ELR (cell line): ENCODE results near the gene PPP1R14C.

Experiments
- DNase-seq: peaks from one replicate; pipeline ENCODE4 v3.0.0-alpha.2; 2015; ENCODE audit warnings: low read depth

Gene PPP1R14C

DNA sequence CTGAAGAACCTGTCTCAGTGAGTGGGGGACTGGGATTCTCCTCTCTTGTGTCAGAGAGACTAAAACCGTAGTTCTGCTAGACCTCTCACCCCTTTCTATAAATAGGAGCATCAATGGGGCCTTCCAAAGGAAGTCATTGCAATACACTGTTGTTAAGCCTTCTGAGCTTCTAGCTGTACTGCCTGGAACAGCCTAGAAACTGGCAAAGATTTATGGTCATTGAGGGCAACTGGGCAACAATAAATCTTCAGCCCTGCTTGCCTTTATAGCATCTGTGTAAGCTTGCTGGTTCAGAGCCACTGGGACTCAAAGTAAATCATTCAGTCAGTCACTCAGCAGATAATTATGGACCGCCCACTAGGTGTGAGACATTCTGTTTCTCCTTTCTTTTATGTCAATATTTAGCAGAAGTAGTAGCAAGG is 53.2 kb downstream of the PPP1R14C start:
- no peak for DNase-seq

DNA sequence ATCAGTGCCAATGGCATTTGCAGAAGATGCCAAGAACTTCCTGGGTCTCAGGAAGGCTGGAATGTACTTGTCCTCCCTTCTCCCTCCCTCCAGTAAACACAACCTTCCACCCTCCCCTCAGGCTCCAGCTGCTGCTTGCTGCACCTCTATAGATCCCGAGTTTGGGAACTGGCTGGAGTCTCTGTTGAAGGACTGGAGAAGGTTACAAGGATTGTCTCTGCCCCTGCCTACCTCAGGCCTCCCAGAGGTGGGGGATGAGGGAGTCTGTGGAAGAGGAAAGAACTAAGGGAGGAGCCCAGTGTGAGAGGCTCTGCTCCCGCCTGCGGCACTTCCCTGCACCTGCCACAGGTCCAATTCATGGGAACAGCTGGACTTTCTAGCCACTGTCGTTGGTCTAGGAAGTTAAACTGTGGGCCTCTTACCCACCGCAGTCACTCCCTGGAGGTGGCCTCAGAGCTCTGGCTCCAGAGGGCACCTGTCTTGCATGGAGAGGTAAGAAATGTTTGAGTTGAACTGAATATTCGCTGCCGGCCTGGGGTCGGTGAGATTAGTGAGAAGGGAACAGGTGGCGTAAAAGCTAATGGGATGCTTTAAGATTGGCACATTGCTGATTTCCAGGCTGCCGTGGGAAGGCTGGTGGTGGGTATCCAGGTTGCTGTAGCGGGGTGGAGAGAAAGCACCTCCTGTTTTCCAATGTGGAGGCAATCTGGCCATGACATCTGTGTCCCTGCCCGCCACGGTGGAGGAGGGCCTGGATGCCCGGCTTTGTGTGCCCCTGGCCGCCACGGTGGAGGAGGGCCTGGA is 54.3 kb downstream of the PPP1R14C start:
- DNase-seq = no peak

DNA sequence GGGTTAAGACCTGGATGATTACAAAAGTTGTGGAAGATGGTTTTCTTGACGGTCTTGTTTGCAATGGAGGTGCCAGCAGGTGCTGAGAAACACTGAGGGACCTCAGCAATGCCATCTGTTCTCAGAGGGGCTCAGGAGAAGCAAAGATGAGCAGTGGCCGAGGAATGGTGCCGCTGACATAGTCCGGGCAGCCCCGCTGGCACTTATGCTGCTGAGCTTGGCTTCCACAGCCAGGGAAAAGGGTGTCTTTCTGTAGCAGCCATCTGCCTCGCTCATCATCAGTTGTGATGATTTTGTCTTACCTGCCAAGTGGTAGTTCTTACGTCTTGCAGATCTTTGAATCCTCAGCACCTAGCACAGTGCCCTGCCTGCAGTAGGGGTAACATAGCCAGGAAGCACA is 55.7 kb downstream of the PPP1R14C start:
- no peak for DNase-seq

DNA sequence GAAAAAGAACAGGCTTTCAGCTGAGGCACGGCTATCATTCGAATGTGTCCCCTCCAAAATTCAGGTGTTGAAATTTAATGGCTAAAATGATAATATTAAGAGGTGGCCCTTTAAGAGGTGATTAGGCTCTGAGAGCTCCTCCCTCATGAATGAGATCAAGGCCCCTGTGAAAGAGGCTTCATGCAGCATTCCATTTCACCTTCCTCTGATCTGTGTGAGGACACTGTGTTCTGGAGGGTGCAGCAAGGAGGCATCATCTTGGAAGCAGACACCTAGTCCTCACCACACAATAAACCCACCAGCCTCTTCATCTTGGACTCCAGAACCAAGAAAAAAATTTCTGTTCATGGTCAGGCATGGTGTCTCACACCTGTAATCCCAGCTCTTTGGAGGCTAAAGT is 56.4 kb downstream of the PPP1R14C start:
- DNase-seq = no peak

DNA sequence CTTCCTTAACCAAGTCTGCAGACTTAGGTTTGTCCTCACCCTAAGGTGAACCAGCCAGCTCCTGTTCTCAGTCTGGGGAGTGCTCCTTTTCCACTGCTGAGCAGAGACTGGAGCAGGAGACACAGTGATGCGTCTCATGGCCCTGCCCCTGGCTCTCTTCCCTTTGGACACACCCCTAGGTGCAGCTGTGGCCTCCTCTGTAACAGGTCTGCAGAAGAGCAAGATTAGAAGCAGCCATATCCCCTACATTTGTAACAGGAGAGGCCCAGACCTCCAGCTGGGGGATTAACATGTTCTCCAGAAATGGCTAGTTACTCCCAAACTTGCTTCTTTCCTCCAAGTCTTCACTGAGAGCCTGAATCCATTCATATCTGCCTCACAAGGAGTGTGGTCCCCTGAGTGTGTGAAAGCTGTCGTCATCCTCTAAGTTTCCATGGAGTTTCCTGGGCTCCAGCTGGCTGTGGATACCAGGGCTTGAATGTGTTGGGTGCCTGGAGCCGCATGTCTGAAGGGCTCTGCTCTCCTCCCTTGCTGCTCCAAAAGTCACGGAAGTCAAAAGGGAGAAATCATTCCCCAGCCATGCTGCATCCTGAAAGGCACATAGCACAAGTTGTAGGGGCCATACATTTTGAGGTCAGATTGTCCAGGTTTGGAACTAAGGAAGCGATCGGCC is 57.7 kb downstream of the PPP1R14C start:
- DNase-seq = no peak

DNA sequence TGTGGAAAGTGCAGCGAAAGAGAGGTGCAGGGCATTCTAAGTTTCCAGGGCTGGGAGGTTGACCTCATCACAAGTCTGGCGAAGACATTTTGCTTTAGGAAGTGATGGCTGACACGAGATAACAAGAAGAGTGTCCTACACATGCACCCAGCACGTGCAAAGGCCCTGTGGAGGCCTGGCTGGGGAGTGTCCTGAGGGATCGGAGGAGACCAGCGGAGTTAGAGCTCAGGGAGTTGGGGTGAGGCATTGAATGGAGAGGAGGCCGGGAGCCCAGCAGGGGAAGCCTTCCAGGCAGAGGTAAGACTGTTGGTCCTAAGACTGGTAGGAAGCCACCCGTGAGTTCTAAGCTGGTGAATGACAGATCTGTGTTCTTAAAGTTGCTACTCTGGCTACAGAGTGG is 58.4 kb downstream of the PPP1R14C start:
- DNase-seq = no peak

DNA sequence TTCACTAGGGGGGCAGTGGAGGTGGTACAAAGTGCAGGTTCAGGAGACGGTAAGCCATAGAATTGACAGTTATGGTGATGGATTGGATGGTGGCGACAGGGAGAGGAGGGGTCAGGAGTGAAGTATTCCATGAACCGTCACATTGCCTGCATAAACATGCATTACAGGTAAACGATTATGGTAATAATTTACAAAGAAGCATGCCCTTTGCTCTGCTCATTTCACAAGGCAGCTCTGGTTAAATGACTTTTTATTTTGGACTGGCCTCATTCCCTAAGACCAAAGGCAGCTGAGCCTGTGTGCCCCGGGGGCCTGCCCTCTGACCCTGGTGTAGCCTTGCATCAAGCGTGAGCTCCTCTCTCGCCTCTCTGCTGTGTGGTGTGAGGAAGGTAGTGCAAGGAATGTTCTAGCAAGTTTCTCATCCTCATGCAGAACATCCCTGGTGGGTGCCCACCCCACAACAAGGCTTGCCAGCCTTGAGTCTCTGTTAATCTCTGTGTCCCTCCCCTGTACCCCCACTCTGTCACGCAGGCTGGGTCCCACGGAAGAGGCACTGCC is 59.0 kb downstream of the PPP1R14C start:
- no peak for DNase-seq

DNA sequence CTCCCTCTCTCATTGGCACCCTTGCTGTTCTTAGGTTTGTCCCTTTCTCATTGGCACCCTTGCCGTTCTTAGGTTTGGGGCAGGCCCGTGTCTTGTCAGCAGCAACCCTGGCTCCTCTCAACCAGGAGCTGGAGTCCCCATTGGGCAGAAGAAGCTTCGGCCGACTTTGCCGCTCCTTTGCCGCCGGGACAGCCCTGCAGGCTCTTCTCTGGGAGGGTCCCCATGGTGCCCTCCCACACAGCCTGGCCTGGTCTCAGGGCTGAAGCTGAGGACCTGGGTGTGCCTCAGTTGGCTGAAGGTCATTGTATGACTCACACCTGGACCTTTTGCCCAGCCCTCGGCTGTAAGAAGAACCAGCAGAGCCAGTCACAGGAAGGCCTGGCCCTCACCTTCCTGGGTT is 59.6 kb downstream of the PPP1R14C start:
- DNase-seq = no peak

DNA sequence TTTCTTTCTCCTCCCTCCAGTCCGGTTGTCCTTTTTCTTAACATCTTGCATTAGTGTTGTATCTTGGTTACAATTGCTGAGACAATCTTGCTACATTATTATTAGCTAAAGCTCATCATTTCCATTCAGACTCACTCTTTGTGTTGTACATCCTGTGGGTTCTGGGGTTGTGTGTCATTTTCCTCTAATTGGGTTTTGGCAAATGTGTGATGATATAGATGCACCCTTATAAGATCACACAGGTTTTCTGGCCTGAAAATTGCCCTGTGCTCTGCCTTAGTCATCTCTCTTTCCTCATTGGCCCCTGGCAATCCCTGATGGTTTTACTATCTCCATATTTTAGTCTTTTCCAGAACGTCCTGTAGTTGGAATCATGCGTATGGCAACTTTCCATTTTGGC is 60.1 kb downstream of the PPP1R14C start:
- DNase-seq = no peak

DNA sequence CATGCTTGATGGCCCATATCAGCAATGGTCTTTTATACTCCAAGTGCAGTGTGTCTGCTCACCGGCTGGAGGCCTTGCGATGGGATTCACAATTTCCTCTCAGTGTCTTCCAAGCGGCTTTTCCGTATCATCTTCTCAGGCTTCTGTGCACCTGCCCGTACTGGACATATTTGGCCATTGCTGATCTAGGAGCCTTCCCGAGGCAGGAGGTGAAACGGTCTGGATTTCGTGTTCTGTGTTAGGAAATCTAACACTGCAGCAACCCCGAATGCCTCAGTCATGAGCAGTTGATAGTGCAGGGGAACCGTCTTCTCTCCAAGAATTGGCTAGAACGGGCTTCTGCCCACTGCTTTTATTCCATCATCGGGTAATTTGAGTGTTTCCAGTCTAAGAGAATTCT is 60.5 kb downstream of the PPP1R14C start:
- no peak for DNase-seq

DNA sequence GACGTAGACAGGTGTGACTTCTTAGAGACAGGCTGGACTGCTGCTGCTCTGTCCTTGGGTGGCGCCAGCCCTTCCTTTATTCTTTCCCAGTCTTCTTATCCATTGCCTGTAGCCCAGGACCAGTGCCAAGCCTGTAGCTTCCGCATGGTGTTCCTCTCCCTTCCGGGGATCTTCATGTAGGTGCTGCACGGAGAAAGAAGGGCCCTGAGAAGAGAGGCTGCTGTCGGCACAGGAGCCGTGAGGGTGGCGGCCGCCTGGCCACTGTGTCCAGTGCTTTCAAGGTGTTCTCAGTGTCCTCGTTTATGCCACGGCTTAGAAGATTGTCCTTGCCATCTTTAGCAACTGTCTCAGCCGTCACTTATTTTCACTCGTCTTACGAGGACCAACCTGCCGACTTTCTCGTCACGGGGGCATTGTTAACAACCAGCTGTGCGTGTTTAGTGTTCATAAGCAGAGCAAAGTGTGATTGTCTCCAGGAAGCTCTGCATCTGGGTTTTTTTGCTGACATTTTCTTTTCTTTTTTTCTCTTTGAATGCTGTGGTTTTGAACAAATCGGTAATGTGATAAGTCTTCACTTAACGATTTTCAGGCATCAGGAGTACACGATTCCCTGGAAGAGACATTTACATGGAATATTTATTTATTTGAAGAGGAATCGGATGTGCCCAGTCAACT is 61.2 kb downstream of the PPP1R14C start:
- no peak for DNase-seq

DNA sequence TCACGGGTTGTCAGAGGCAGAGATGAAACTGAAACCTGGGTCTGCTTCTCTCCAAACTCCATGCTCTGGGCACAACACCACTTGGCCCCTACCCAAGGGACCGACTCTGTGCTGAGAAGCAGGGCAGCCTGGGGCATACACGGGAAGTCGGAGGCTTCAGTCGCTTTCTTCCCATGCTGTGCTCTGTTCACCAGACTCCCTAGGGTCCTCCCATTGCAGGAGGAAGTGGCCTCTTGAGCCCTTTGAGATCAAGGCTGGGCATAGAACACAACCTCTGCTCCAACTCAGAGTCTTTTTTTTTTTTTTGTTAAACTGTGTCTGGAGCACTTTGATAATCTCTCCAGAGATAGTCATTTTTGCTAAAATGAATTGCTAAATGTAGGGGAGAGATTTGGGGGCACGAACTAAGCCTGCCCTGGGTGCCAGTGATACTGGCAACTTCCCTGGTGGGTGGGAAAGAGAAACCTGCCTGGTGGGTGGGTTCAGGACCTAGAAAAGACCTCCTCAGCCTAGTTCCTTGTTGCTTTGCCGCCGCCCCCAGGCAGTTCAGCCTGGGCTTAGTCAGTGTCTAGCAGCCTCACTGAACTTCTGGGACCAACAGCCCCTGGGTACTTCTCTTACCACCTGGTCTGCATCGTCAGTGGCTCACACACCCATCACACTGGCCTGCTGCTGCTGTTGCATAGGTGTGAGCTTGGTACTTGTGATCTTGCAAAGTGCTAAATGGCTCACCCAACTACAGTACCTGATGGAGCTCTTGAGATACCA is 62.0 kb downstream of the PPP1R14C start:
- DNase-seq = no peak

DNA sequence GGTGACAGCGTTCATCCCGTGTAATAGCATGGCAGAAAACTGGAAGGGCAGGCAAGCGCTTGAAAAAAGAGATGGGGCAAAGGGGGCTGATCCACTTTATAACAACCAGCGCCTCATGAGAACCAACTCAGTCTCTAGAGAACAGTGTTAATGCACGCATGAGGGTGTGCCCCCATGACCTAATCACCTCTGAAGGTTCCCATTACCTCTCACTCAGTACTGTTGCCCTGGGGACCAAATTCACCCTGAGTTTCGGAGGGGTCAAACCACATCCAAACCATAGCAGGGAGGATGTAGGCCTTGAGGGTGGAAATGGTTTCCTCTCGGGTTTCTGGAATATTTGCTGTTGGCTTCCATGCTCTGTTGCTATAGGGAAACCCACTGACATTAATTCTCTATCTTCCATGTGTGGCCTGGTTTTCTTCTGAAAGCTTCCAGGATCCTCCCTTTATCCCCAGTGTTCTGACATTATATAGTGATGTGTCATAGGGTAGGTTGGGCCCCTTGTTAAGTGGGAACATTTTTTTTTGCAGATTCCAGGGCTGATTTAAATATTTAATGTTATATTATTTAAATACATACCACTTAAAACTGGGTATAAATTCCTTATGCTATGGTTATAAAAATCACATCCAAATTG is 65.2 kb downstream of the PPP1R14C start:
- DNase-seq = no peak

DNA sequence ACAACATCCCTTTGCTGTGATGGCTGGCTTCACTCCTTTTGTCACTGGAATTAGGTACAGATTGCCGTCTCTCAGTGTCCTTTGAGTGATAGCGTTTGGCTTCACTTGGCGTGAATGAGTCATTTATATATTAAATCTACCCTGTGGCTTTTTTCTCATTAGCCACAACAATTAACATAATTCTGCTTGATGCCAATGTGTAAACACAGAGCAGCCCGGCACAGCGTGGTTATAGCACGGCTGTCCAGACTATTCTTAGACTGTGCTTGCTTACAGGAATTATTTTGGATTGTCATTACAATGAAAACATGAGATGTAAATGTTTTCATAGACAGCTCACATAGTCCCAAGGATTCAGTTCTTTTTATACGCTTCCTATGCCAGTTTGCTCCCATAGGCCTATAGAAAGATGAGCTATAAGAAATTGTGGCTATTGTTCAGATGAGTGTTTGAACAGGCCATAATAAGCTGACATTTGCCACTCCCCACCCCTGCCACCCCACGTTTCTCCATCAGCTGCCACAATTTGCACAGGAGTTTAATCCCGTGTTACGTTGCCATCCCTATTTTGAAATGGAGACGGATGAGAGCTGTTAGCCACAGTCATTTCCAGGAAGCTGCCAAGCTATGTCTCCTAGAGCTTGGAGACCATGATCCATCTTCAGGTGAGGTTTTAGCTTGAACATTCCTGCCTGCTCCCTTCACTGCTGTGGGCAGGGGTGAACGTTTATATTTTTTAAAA is 65.9 kb downstream of the PPP1R14C start:
- no peak for DNase-seq

DNA sequence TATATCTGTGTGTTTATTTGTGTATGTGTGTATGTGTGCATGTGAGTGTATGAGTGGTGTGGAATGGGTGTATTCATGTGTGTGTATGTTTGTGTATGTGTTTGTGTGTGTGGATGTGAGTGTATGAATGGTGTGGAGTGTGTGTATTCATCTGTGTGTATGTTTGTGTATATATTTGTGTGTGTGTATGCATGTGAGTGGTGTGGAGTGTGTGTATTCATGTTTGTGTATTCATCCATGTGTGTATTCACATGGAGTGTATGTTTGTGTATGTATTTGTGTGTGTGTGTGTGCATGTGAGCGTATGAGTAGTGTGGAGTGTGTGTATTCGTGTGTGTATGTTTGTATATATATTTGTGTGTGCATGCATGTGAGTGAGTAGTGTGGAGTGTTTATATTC is 66.6 kb downstream of the PPP1R14C start:
- no peak for DNase-seq

DNA sequence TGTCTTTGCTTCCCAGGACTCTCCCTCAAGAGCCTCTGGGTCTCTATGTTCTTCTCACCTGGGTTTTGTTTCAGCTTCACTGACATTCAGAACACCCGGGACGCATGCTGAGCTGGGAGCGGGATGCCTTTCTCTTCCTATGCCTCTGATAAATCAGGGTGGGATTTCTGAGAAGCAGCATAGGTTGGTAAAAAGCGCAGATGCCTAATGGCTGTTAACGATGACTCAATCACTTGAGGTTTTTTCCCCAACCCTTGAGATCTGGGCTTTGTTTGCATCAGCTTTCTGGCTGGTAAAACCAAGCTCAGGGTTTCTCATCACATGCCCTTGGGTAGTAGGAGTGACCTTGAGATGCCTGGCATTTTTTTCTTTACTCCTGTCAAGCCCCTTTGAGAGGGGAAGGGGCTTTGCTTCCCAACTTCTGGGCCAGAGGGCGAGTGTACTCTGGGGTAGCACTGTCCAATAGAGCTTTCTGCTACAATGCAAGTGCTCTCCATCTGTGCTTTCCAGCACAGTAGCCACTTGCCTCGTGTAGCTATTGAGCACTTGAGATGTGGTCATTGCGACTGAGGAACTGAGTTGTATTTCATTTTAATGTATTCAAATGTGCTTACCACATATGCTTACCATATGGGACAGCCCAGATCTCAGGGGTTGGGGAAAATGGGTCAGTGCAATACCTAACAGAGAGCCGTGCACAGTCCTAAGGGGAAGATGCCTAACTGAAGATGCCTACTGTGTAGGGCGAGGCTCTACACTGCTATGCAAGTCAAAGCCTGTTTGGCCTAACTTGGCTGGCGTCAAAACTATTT is 69.1 kb downstream of the PPP1R14C start:
- DNase-seq = no peak

DNA sequence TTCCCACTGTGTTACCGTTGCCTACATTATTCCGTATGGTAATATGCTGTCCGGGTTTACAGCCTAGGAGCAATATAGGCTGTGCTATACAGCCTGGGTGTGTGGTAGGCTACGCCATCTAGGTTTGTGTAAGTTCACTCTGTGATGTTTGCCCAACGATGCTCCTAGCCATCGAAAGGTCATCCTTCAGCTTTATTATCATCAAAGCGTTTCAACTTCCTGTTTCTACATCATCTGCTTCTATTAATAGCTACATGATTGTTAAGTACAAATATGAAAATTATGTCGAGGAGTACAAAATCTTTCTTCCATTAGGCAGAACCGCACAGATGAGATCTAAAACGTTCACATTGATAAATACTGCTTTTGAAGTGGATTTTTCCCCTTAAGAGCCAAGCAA is 69.9 kb downstream of the PPP1R14C start:
- DNase-seq = no peak

DNA sequence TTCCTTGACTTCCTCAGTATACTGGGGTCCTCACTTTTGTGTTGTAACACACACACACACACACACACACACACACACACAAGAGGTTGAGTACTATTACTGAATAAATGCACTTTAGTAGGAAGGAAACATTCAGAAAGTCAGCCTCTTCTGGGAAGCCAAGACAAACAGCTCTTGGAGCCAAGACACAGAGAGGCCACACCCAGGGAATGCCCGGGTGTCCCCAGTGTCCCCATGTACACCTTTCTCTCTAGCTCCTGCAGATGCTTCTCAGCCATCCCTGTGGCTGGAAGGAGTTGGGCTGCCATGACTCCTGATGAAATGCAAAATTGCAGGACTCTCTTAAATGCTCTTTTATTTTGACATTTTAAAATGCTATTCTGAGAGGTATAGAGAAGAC is 70.5 kb downstream of the PPP1R14C start:
- DNase-seq = no peak

DNA sequence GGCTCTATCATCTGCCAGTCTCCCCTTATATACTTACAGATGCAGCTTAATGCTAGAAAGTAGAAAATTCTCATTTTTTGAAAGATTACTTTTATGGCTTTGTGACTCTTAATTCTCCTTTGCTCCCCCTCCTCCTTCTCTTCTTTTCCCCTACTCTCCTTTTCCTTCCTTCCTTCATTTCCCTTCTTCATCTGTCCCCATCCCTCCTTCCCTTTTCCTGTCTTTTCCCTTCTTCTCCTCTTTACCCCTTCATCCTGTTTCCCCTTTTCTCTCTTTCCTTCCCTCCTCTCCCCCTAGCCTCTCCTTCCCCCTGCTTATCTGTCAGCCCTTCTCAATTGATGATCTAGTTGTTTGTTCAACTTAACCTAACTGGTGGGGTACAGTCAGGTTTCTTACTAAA is 71.5 kb downstream of the PPP1R14C start:
- no peak for DNase-seq
